Measurements from ENCODE around the gene CASP3.

GRCh38 chr4:184617600-184618196 lies 31.5 kb downstream of the CASP3 start:
- TF ChIP-seq CTCF (IDR thresholded peaks at IDR 0.05 in 2 of 3, conservative IDR thresholded peaks at IDR 0.05 in 1 of 3; ENCODE audit: borderline replicate concordance in 1 of 3, insufficient read depth in 1 of 3, low read depth in 2 of 3, low read length in 2 of 3) (no peak), CEBPB (IDR thresholded peaks at IDR 0.05; ENCODE audit: low read depth) (no peak), EZH2 (IDR thresholded peaks at IDR 0.05) (no peak), MAX (IDR thresholded peaks at IDR 0.05) (no peak), ATF3 (IDR thresholded peaks at IDR 0.05) (no peak), ZBTB33 (IDR thresholded peaks at IDR 0.05; ENCODE audit: extremely low read depth, insufficient replicate concordance, low read length) (no peak), REST (IDR thresholded peaks at IDR 0.05; ENCODE audit: low read depth) (no peak), POLR2A (IDR thresholded peaks at IDR 0.05; ENCODE audit: borderline replicate concordance, extremely low read depth, insufficient read depth, insufficient read length) (no peak), ZFX (IDR thresholded peaks at IDR 0.05) (no peak), SIN3A (IDR thresholded peaks at IDR 0.05; ENCODE audit: low read depth) (no peak), JUND (IDR thresholded peaks at IDR 0.05) (no peak), ELF1 (IDR thresholded peaks at IDR 0.05; ENCODE audit: borderline replicate concordance, low read depth) (no peak), YY1 (IDR thresholded peaks at IDR 0.05; ENCODE audit: extremely low read depth, insufficient replicate concordance, low read depth, low read length) (no peak), POLR2AphosphoS5 (IDR thresholded peaks at IDR 0.05; ENCODE audit: low read depth, low read length) (no peak)

All from HCT116 (cell line).